Spleen (tissue), 11 donors: ENCODE results near the gene TNFRSF21. TPM values are rescaled to one million over a fixed set of nuclear protein-coding genes. Genes with fewer than 3 reads are reported as not detected.
"Not testable (repeated sequence)": the region's sequence is repeated elsewhere in the genome, so short reads cannot be mapped to it uniquely, and the experiment has no call there.

Experiments used
- DNase-seq: peaks from one replicate; pipeline ENCODE4 v3.0.0-alpha.2; 2020
- H3K27ac ChIP-seq, 8 donors: fragments of 200-600 bp; sonication (generic) in 7 of 8; 1 replicate in 4 of 8; 2 replicates in 4 of 8; pipeline versions ENCODE4 v1.5.0 to v1.8.0; 2016 to 2021; ENCODE audit warnings: inconsistent platforms in 4 of 8, mild to moderate bottlenecking in 4 of 8, moderate library complexity in 1 of 8
- H3K27me3 ChIP-seq, 7 donors: fragments of 200-600 bp; sonication (generic) in 6 of 7; replicated peaks in 1 of 7; 1 replicate in 4 of 7; 2 replicates in 3 of 7; pipeline versions ENCODE4 v1.5.0 to v1.8.0; 2016 to 2021; ENCODE audit warnings: inconsistent platforms in 3 of 7, mild to moderate bottlenecking in 1 of 7
- H3K36me3 ChIP-seq, 6 donors: fragments of 200-600 bp; sonication (generic) in 5 of 6; 1 replicate in 4 of 6; 2 replicates in 2 of 6; pipeline versions ENCODE4 v1.5.0 to v1.8.0; 2016 to 2021; ENCODE audit warnings: inconsistent platforms in 2 of 6
- H3K4me1 ChIP-seq, 6 donors: fragments of 200-600 bp; sonication (generic) in 5 of 6; 1 replicate in 3 of 6; 2 replicates in 3 of 6; pipeline versions ENCODE4 v1.5.0 to v1.8.0; 2016 to 2021; ENCODE audit warnings: inconsistent platforms in 3 of 6
- H3K4me3 ChIP-seq, 8 donors: fragments of 200-600 bp; sonication (generic) in 7 of 8; 1 replicate in 4 of 8; 2 replicates in 4 of 8; pipeline versions ENCODE4 v1.5.0 to v1.8.0; 2016 to 2021; ENCODE audit warnings: inconsistent platforms in 4 of 8, mild to moderate bottlenecking in 4 of 8, moderate library complexity in 2 of 8
- H3K9me3 ChIP-seq, 8 donors: fragments of 200-600 bp; sonication (generic) in 7 of 8; 1 replicate in 4 of 8; 2 replicates in 4 of 8; pipeline versions ENCODE4 v1.5.0 to v1.8.0; 2016 to 2021; ENCODE audit warnings: inconsistent platforms in 4 of 8
- CTCF ChIP-seq, 11 experiments: fragments of 200-600 bp in 7 of 11; fragments of 450-650 bp in 4 of 11; sonication (generic) in 4 of 11; IDR thresholded peaks in 8 of 11; conservative IDR thresholded peaks in 3 of 11; 1 replicate in 7 of 11; 2 replicates in 4 of 11; pipeline versions ENCODE4 v1.4.0 to v1.8.0; 2016 to 2021; ENCODE audit warnings: antibody characterized with exemption in 11 of 11, inconsistent platforms in 4 of 11, mild to moderate bottlenecking in 1 of 11
- POLR2A ChIP-seq, 3 donors: fragments of 450-650 bp; IDR thresholded peaks; one replicate each; pipeline ENCODE4 v1.5.1; 2017; ENCODE audit warnings: antibody characterized with exemption in 3 of 3, mild to moderate bottlenecking in 1 of 3
- POLR2AphosphoS5 ChIP-seq, 3 donors: sonication (generic); formaldehyde crosslinking; IDR thresholded peaks; one replicate each; pipeline ENCODE4 v1.5.1; 2017; ENCODE audit warnings: antibody characterized with exemption in 3 of 3
- WGBS, 5 donors: extraction: QIAGEN DNeasy Blood & Tissue Kit in 3 of 5; methylation state at CpG; one replicate each; pipeline versions ENCODE4 v1.1.5 to v1.1.7; 2013 to 2018; 5-methylcytosine and 5-hydroxymethylcytosine counted together
- intact Hi-C: fragments of 100-400 bp; cut with DNase I; formaldehyde crosslinking; loops from one replicate; pipeline ENCODE4 v1.15.0; 2023; ENCODE audit warnings: low total_unique reads
- polyA plus RNA-seq, 3 donors: library from polyadenylated mRNA; stranded (reverse); fragments of 200-250 nt; gene quantifications; one replicate each; pipeline ENCODE4 v1.2.1, GENCODE V29; 2013
- total RNA-seq, 7 donors: library from RNA; depleted of rRNA in 3 of 7; stranded (reverse); fragments of >200 nt in 3 of 7; fragmentation: NEBNext Ultra II Directional in 4 of 7; extraction: Animal tissue kit (Norgen Biotek cat#: 25700) in 4 of 7; gene quantifications; one replicate each; pipeline versions ENCODE4 v1.1.0 to v1.2.1, GENCODE V29; 2016 to 2021
- donor health status: healthy with polysubstance abuse.
- donor health status: DM: no; HTN: no; CAD: no; lungs with moderate emphysema.
- donor health status: DM: no; HTN: no; CAD: no.
- donor health status: Bipolar disorder and iron deficiency.
- donor health status: healthy.
- donor health status: DM: no; HTN: no; CAD: no.
- donor health status: DM: yes; HTN: yes; CAD: no.

The TNFRSF21 gene
- total and polyA plus RNA-seq, 10 donors: 3.3 to 40.4 (median 23.0) TPM

- peaks cover 0 to under 1% (median 0%) of the 10 kb centered on the region in 6 donors for H3K36me3 ChIP-seq
- no peak for DNase-seq
- H3K4me1 ChIP-seq: no peaks in the 10 kb centered on the region
- intact Hi-C loops: no loop called here
- WGBS, 5 donors: 94 to 97% (median 94%) methylated on average over 7 of the region's 7 CpGs
- TF ChIP-seq CTCF (IDR thresholded peaks at IDR 0.05 in 8 of 11, conservative IDR thresholded peaks at IDR 0.05 in 3 of 11) (no peak), POLR2A (IDR thresholded peaks at IDR 0.05) (no peak), POLR2AphosphoS5 (IDR thresholded peaks at IDR 0.05) (no peak)
- peaks cover 0 to 4% (median 0%) of the 10 kb centered on the region in 8 donors for H3K9me3 ChIP-seq
- H3K4me3 ChIP-seq: no peak overlapping the region
- no peaks in the 10 kb centered on the region for H3K27me3 ChIP-seq
- H3K27ac ChIP-seq: no peak overlapping the region
These were observed 80.5 kb downstream of the TNFRSF21 start for GRCh38 chr6:47229255-47229654.

GRCh38 chr6:47228093-47228492 lies 81.6 kb downstream of the TNFRSF21 start:
- H3K4me1 ChIP-seq, H3K4me3 ChIP-seq, H3K27ac ChIP-seq, H3K36me3 ChIP-seq, DNase-seq, H3K9me3 ChIP-seq, H3K27me3 ChIP-seq, intact Hi-C loops: not testable (repeated sequence)
- 87 to 97% (median 92%) methylated on average over 3 of the region's 3 CpGs for WGBS, 5 donors

GRCh38 chr6:47223251-47223650 lies 86.5 kb downstream of the TNFRSF21 start:
- H3K27ac ChIP-seq, intact Hi-C loops, H3K9me3 ChIP-seq, H3K4me3 ChIP-seq, DNase-seq, H3K4me1 ChIP-seq, H3K36me3 ChIP-seq, H3K27me3 ChIP-seq: not testable (repeated sequence)

- H3K4me1 ChIP-seq: no peaks in the 10 kb centered on the region
- H3K27ac ChIP-seq: no peak overlapping the region
- 68 to 86% (median 78%) methylated on average over 9 of the region's 9 CpGs for WGBS, 5 donors
These were observed 88.1 kb downstream of the TNFRSF21 start for GRCh38 chr6:47221565-47221964.

GRCh38 chr6:47209632-47210031 lies 100.1 kb downstream of the TNFRSF21 start:
- Histone ChIP-seq H3K27me3 (no peaks in the 10 kb centered on the region), H3K36me3 (no peaks in the 10 kb centered on the region), H3K27ac (no peak overlapping the region), H3K4me1 (no peaks in the 10 kb centered on the region), H3K9me3 (peaks cover 0 to 6% (median 0%) of the 10 kb centered on the region in 8 donors), H3K4me3 (no peak overlapping the region)
- 61 to 82% (median 73%) methylated on average over 4 to 6 of the region's 6 CpGs for WGBS, 5 donors
- intact Hi-C loops: no loop called here
- no peak for DNase-seq
- TF ChIP-seq POLR2A (IDR thresholded peaks at IDR 0.05) (no peak), CTCF (IDR thresholded peaks at IDR 0.05 in 8 of 11, conservative IDR thresholded peaks at IDR 0.05 in 3 of 11) (no peak), POLR2AphosphoS5 (IDR thresholded peaks at IDR 0.05) (no peak)

More at GRCh38 chr6:47221565-47221964, 88.1 kb downstream of the TNFRSF21 start:
- TF ChIP-seq POLR2AphosphoS5 (IDR thresholded peaks at IDR 0.05) (no peak), CTCF (IDR thresholded peaks at IDR 0.05 in 8 of 11, conservative IDR thresholded peaks at IDR 0.05 in 3 of 11) (no peak), POLR2A (IDR thresholded peaks at IDR 0.05) (no peak)
- no peak for DNase-seq
- Histone ChIP-seq H3K27me3 (no peaks in the 10 kb centered on the region), H3K9me3 (no peaks in the 10 kb centered on the region), H3K36me3 (no peaks in the 10 kb centered on the region), H3K4me3 (no peak overlapping the region)
- intact Hi-C loops: no loop called here
